Measurements from ENCODE around the gene GTF2A1. TPM values are rescaled to one million over a fixed set of nuclear protein-coding genes. Genes with fewer than 3 reads are reported as not detected.
A peak's percentile ranks its signal among the peaks of the same experiment; 100 is the strongest.
"Not testable (repeated sequence)": the region's sequence is repeated elsewhere in the genome, so short reads cannot be mapped to it uniquely, and the experiment has no call there.

The GTF2A1 gene
- total and polyA plus RNA-seq, 7 donors, result 8.1 to 45.1 (median 25.5) TPM

DNA sequence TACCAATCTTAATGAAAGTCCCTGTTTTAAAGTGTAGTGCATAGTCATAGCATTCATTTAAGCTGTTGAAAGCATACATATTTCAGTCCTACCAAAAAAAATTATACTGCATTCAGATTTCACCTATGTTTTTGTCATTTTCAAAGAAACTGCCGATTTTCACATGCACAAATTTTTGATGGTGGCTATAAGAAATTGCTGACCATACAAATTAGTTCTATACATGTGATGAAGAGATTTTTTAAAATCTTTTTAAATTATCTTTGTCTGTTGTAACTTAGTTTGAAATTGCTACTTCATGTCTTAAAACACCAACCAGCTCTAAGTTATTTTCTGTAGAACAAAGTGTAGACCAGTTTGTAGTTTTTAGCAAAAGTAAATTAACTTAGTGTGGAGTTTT, 3.5 kb upstream of the GTF2A1 start:
- WGBS, 3 donors, result 92 to 93% (median 92%) methylated on average over 1 of the region's 1 CpG
- TF ChIP-seq, protein P1, sequence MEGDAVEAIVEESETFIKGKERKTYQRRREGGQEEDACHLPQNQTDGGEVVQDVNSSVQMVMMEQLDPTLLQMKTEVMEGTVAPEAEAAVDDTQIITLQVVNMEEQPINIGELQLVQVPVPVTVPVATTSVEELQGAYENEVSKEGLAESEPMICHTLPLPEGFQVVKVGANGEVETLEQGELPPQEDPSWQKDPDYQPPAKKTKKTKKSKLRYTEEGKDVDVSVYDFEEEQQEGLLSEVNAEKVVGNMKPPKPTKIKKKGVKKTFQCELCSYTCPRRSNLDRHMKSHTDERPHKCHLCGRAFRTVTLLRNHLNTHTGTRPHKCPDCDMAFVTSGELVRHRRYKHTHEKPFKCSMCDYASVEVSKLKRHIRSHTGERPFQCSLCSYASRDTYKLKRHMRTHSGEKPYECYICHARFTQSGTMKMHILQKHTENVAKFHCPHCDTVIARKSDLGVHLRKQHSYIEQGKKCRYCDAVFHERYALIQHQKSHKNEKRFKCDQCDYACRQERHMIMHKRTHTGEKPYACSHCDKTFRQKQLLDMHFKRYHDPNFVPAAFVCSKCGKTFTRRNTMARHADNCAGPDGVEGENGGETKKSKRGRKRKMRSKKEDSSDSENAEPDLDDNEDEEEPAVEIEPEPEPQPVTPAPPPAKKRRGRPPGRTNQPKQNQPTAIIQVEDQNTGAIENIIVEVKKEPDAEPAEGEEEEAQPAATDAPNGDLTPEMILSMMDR (IDR thresholded peaks at IDR 0.05), result no peak
- Histone ChIP-seq H3K9me3 (no peaks in the 10 kb centered on the region), H3K27me3 (ENCODE audit: insufficient read depth in 3 of 3, low read length in 2 of 3) (no peaks in the 10 kb centered on the region), H3K4me1 (peaks cover 7% of the 10 kb centered on the region), H3K36me3 (ENCODE audit: insufficient read depth in 1 of 2, low read depth in 1 of 2) (no peaks in the 10 kb centered on the region), H3K4me3 (no peak overlapping the region), H3K27ac (no peak overlapping the region)
- DNase-seq (no peak), ATAC-seq (no peak)
- intact Hi-C loops (cut with DNase I), result loop anchor here (5.0 kb wide), 3 partner anchors 43 to 243 kb away; no protein-coding TSS in a partner anchor

DNA sequence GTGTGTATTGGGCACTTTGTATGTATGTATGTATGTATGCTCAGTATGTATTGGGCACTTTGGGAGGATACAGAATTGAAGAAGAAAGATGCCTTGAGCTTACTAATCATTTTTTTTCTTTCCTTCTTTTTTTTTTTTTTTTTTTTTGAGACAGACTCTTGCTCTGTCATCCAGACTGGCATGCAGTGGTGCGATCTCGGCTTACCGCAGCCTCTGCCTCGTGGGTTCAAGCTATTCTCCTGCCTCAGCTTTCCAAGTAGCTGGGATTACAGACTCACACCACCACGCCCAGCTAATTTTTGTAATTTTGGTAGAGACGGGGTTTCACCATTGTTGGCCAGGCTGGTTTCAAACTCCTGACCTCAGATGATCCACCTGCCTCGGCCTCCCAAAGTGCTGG, 3.0 kb upstream of the GTF2A1 start:
- H3K27me3 ChIP-seq (ENCODE audit: insufficient read depth in 3 of 3, low read length in 2 of 3); H3K36me3 ChIP-seq (ENCODE audit: insufficient read depth in 1 of 2, low read depth in 1 of 2); H3K4me1 ChIP-seq; DNase-seq; H3K4me3 ChIP-seq; ATAC-seq; H3K9me3 ChIP-seq; H3K27ac ChIP-seq: not testable (repeated sequence)
- 80 to 84% (median 84%) methylated on average over 7 of the region's 7 CpGs for WGBS, 3 donors
- intact Hi-C loops (cut with DNase I), result loop anchor here (5.0 kb wide), 3 partner anchors 44 to 244 kb away; no protein-coding TSS in a partner anchor

DNA sequence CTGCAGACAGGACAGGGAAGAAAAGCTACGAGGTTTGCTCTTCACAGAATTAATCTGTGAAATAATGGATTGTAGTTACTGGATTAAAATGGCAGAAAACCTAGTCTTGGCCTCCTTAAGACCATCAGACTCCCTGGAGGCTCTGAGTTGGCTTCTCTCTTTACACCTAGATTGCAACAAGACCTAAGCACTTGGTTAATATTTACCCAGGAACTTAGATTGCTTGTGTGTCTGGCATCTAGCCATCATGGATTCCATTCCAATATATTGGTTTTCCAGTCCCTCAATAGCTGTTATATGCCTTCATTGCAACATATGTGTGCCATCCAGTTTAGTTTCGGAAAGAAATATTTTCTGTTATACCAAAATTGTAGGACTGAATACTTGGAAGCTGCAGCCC, 1.9 kb upstream of the GTF2A1 start:
- peaks cover 20% of the 10 kb centered on the region for H3K4me1 ChIP-seq
- H3K27me3 ChIP-seq (ENCODE audit: insufficient read depth in 3 of 3, low read length in 2 of 3), result no peaks in the 10 kb centered on the region
- DNase-seq (no peak), ATAC-seq (no peak)
- no peaks in the 10 kb centered on the region for H3K36me3 ChIP-seq (ENCODE audit: insufficient read depth in 1 of 2, low read depth in 1 of 2)
- peak overlapping the region; percentile 97 for H3K27ac ChIP-seq
- 87 to 95% (median 92%) methylated on average over 2 of the region's 2 CpGs for WGBS, 3 donors
- TF ChIP-seq, protein P1 (IDR thresholded peaks at IDR 0.05), result no peak
- intact Hi-C loops (cut with DNase I), result loop anchor here (5.0 kb wide), 3 partner anchors 45 to 245 kb away; no protein-coding TSS in a partner anchor
- no peaks in the 10 kb centered on the region for H3K9me3 ChIP-seq
- no peak overlapping the region for H3K4me3 ChIP-seq

DNA sequence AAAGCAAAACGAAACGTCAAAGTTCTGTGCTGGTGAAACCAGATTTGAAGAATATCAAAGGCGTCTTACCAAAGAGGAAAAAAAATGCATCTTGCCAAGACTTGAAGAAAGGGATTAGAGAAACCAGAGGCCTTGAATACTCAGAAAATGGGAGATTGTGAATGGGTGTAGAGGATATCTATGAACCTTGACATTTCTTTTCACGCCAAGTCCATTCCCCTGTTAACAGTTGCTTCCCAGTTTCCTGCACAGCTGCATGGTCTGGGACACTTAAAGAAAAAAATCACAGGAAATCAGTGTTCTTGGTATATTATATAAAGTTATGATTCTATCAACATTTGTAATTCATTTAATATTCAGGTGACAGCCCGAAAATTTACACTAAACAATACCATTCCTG, 1.4 kb upstream of the GTF2A1 start:
- TF ChIP-seq, protein P1 (IDR thresholded peaks at IDR 0.05), result no peak
- Histone ChIP-seq H3K36me3 (ENCODE audit: insufficient read depth in 1 of 2, low read depth in 1 of 2) (no peaks in the 10 kb centered on the region), H3K4me1 (peaks cover 22% of the 10 kb centered on the region), H3K4me3 (peak overlapping the region; percentile 87), H3K9me3 (no peaks in the 10 kb centered on the region), H3K27me3 (ENCODE audit: insufficient read depth in 3 of 3, low read length in 2 of 3) (no peaks in the 10 kb centered on the region), H3K27ac (peak overlapping the region; percentile 97)
- ATAC-seq, result no peak
- WGBS, 3 donors, result 67 to 73% (median 72%) methylated on average over 5 of the region's 5 CpGs
- intact Hi-C loops (cut with DNase I), result loop anchor here (5.0 kb wide), 3 partner anchors 45 to 245 kb away; no protein-coding TSS in a partner anchor
- DNase-seq, result no peak

DNA sequence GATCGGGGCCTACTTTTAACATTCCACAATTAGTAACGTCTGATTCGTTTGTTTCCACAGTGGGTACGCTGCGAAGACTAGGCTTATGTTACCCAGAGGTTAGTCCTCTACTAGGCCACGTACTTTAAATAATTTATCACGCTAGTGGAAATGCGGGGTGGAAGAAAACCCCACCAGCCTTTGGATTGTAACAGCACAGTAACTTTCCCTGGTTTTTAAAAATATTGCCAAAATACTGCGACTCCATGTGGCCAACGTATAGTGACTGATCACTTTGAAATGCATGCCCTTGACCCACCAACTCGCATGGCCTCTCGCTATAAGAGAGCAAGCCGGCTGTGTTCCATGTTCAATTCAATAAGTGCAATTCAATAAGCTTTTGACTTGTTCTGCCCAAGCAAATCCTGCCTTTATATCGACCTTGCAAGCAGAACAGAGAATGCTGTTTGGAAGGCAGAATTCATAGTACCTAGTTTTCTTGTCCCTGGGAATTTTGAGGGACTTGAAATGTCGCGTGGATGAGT, 882 bp upstream of the GTF2A1 start:
- no peaks in the 10 kb centered on the region for H3K36me3 ChIP-seq (ENCODE audit: insufficient read depth in 1 of 2, low read depth in 1 of 2)
- H3K4me1 ChIP-seq, result peaks cover 22% of the 10 kb centered on the region
- peak in 2 of 4 donors; percentile 5 to 12 for ATAC-seq
- intact Hi-C loops (cut with DNase I), result loop anchor here (5.0 kb wide), 3 partner anchors 46 to 246 kb away; no protein-coding TSS in a partner anchor
- 18 to 22% (median 19%) methylated on average over 16 of the region's 16 CpGs for WGBS, 3 donors
- TF ChIP-seq, protein P1 (IDR thresholded peaks at IDR 0.05), result no peak
- H3K27ac ChIP-seq, result peak overlapping the region; percentile 97
- H3K4me3 ChIP-seq, result peak overlapping the region; percentile 87
- H3K9me3 ChIP-seq, result no peaks in the 10 kb centered on the region
- no peak for DNase-seq
- no peaks in the 10 kb centered on the region for H3K27me3 ChIP-seq (ENCODE audit: insufficient read depth in 3 of 3, low read length in 2 of 3)
